Lung (tissue), 12 donors: Measurements from ENCODE around the gene IGSF9. TPM values are rescaled to one million over a fixed set of nuclear protein-coding genes. Genes with fewer than 3 reads are reported as not detected.

Experiments used
- ATAC-seq: fragments of 200-7000 bp; cut with Tn5 transposase; one replicate; pipeline ENCODE4 v1.9.1; 2020; ENCODE audit warnings: moderate number of reproducible peaks; ENCODE audit not compliant: insufficient read depth, low FRiP score
- DNase-seq, 3 donors: peaks; one replicate each; pipeline ENCODE4 v3.0.0-alpha.2; 2013 to 2017
- H3K27ac ChIP-seq, 2 donors: one replicate each; pipeline ENCODE4 v1.5.1; 2013; ENCODE audit warnings: mild to moderate bottlenecking in 2 of 2, moderate library complexity in 2 of 2, control low read depth in 1 of 2, inconsistent platforms in 1 of 2, low read depth in 1 of 2, low read length in 1 of 2
- H3K27me3 ChIP-seq, 3 donors: one replicate each; pipeline ENCODE4 v1.5.1; 2013; ENCODE audit warnings: low read length in 2 of 3; ENCODE audit not compliant: control insufficient read depth in 3 of 3, insufficient read depth in 3 of 3
- H3K36me3 ChIP-seq, 4 donors: one replicate each; pipeline ENCODE4 v1.5.1; 2013; ENCODE audit warnings: low read length in 4 of 4, mild to moderate bottlenecking in 1 of 4, moderate library complexity in 1 of 4; ENCODE audit not compliant: control insufficient read depth in 4 of 4, insufficient read depth in 4 of 4
- H3K4me1 ChIP-seq, 5 donors: one replicate each; pipeline ENCODE4 v1.5.1; 2013; ENCODE audit warnings: low read length in 5 of 5, mild to moderate bottlenecking in 2 of 5, moderate library complexity in 1 of 5; ENCODE audit not compliant: control insufficient read depth in 5 of 5, insufficient read depth in 5 of 5
- H3K4me3 ChIP-seq: one replicate; pipeline ENCODE4 v1.5.1; 2013; ENCODE audit warnings: mild to moderate bottlenecking, control low read depth, moderate library complexity
- H3K9ac ChIP-seq, 2 donors: one replicate each; pipeline ENCODE4 v1.5.1; 2013; ENCODE audit warnings: low read length in 2 of 2, control low read depth in 1 of 2; ENCODE audit not compliant: insufficient read depth in 1 of 2
- H3K9me3 ChIP-seq, 4 donors: one replicate each; pipeline ENCODE4 v1.5.1; 2013; ENCODE audit warnings: low read length in 3 of 4, mild to moderate bottlenecking in 1 of 4, moderate library complexity in 1 of 4; ENCODE audit not compliant: control insufficient read depth in 4 of 4, insufficient read depth in 3 of 4
- WGBS, 2 donors: extraction: QIAGEN DNeasy Blood & Tissue Kit; methylation state at CpG; one replicate each; pipeline ENCODE4 v1.1.7; 2013; 5-methylcytosine and 5-hydroxymethylcytosine counted together
- polyA plus RNA-seq, 2 donors: library from polyadenylated mRNA; stranded (reverse); fragments of 200-250 nt; gene quantifications; one replicate each; pipeline ENCODE4 v1.2.1, GENCODE V29; 2013
- total RNA-seq, 2 donors: library from RNA; depleted of rRNA in 1 of 2; stranded (reverse); fragments of >200 nt in 1 of 2; gene quantifications; one replicate each; pipeline ENCODE4 v1.2.1, GENCODE V29; 2014 to 2021
- TF ChIP-seq, protein P1 (sequence below): IDR thresholded peaks from 2 replicates; pipeline ENCODE4 v1.5.1; 2012; ENCODE audit warnings: mild to moderate bottlenecking; ENCODE audit errors: control extremely low read depth, extremely low read depth
- donor health status: control.
- donor health status: control.
- donor health status: Bipolar disorder and iron deficiency.
- donor health status: healthy.
- donor health status: DM: yes; HTN: yes; CAD: no.

The IGSF9 gene
- total and polyA plus RNA-seq, 4 donors = 1.4 to 4.9 (median 2.0) TPM

DNA sequence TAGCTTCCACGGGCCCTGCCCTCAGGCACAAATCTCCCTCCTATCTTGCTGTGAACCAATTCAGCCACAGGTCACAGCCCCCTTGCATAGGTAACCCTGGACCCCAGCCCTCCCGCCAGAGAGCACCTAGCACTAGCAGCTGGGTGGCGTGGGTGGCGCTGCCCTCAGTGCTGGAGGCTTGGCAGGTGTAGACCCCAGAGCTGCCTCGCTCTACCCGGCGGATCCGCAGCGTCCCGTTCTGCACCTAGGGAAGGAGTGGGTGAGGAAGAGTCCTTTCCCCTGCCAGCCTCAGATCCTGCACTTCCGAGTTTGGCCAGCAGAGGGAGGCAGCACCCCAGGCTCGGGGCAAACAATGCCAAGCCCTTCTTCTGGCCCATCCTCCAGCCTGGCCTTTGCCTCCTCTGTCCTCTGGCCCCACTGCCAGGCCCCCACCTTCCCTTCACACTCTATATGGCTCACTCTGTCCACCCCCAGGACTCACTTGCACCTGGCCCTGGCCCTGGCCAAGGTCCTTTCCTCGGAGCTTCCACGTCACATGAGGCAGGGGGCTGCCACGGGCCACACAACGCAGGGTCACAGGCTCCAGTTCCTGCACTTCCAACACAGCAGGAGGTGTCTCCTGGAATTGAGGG, 9.0 kb downstream of the IGSF9 start:
- H3K9ac ChIP-seq = no peak overlapping the region
- no peak overlapping the region for H3K27ac ChIP-seq
- no peak overlapping the region for H3K4me3 ChIP-seq
- no peaks in the 10 kb centered on the region for H3K27me3 ChIP-seq
- peaks cover 0 to 14% (median 5%) of the 10 kb centered on the region in 5 donors for H3K4me1 ChIP-seq
- DNase-seq (peak; percentile 61 to 76 (median 66)), ATAC-seq (peak; percentile 60)
- no peaks in the 10 kb centered on the region for H3K36me3 ChIP-seq
- TF ChIP-seq, protein P1, sequence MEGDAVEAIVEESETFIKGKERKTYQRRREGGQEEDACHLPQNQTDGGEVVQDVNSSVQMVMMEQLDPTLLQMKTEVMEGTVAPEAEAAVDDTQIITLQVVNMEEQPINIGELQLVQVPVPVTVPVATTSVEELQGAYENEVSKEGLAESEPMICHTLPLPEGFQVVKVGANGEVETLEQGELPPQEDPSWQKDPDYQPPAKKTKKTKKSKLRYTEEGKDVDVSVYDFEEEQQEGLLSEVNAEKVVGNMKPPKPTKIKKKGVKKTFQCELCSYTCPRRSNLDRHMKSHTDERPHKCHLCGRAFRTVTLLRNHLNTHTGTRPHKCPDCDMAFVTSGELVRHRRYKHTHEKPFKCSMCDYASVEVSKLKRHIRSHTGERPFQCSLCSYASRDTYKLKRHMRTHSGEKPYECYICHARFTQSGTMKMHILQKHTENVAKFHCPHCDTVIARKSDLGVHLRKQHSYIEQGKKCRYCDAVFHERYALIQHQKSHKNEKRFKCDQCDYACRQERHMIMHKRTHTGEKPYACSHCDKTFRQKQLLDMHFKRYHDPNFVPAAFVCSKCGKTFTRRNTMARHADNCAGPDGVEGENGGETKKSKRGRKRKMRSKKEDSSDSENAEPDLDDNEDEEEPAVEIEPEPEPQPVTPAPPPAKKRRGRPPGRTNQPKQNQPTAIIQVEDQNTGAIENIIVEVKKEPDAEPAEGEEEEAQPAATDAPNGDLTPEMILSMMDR = peak; percentile 97
- no peaks in the 10 kb centered on the region for H3K9me3 ChIP-seq
- WGBS, 2 donors = 34% methylated on average over 16 of the region's 16 CpGs

DNA sequence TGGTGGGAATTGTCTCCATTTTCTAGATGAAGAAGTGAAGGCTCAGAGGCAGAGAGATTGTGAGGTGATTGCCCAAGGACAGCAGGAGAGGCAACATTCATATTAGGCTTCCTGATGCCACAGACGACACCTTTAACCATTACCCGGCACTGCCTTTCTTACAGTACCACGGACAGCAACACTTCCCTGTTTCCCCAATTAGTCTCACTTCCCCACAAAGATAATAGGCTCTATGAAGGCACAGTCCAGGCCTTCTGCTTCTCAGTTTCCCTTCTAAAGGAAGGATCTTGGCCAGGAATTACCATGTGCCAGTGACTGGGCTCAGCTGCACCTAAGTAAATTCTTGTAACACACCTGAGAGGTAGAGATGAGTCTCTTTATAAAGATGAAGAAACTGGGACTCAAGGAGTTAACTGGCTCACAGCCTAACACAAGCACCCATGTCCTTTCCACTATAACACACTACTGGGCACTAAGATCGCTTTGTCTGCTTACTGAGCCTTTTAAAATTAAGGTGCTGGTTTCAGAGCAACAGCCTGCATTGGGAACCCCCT, 9.6 kb downstream of the IGSF9 start:
- no peak for DNase-seq
- no peaks in the 10 kb centered on the region for H3K27me3 ChIP-seq
- whole genome bisulfite sequencing, 2 donors = 57 to 70% methylated on average over 4 of the region's 4 CpGs
- H3K27ac ChIP-seq = no peak overlapping the region
- H3K4me3 ChIP-seq = no peak overlapping the region
- peaks cover 0 to 14% (median 5%) of the 10 kb centered on the region in 5 donors for H3K4me1 ChIP-seq
- no peaks in the 10 kb centered on the region for H3K9me3 ChIP-seq
- TF ChIP-seq, protein P1 = no peak
- no peak for ATAC-seq
- H3K36me3 ChIP-seq = no peaks in the 10 kb centered on the region
- H3K9ac ChIP-seq = no peak overlapping the region

DNA sequence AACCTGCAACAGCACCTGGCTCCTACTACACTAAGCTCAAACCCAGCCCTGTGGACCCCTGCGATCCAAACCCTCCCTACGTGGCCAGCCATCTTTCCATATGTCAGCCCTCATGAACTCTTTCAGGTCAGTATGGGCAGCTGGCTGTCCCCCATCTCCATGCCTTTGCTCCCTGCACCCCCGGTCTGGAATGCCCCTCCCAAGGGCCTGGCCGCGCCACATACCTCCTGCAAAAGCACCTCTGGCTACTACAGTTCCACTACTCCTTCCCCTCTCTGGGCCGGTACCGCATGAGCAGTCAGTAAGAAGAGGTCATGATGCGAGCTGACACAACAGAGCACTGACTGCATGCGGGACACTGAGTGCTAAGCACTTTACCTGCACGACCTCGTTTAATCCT, 10.1 kb downstream of the IGSF9 start:
- TF ChIP-seq, protein P1 = no peak
- H3K4me3 ChIP-seq = no peak overlapping the region
- no peak overlapping the region for H3K9ac ChIP-seq
- DNase-seq = no peak
- WGBS, 2 donors = 94 to 95% methylated on average over 11 of the region's 11 CpGs
- H3K36me3 ChIP-seq = no peaks in the 10 kb centered on the region
- ATAC-seq = no peak
- H3K27ac ChIP-seq = no peak overlapping the region
- no peaks in the 10 kb centered on the region for H3K9me3 ChIP-seq
- H3K4me1 ChIP-seq = peaks cover 0 to 14% (median 5%) of the 10 kb centered on the region in 5 donors
- H3K27me3 ChIP-seq = no peaks in the 10 kb centered on the region
